Fibroblast of lung (primary cell): ENCODE measurements around the gene MSANTD2. TPM values are rescaled to one million over a fixed set of nuclear protein-coding genes. Genes with fewer than 3 reads are reported as not detected.

Experiments used
- DNase-seq, 2 donors: peaks; one replicate each; pipeline versions ENCODE4 v3.0.0 to v3.0.0-alpha.2; 2010; ENCODE audit warnings: low read depth in 2 of 2
- H2AFZ ChIP-seq: 2 replicates; pipeline ENCODE4 v1.5.1; 2012; ENCODE audit warnings: low read length, control low read depth, inconsistent platforms
- H3K27ac ChIP-seq: 2 replicates; pipeline ENCODE4 v1.5.1; 2011; ENCODE audit warnings: low read length, control low read depth; ENCODE audit not compliant: insufficient read depth
- H3K27me3 ChIP-seq: 2 replicates; pipeline ENCODE4 v1.5.1; 2011; ENCODE audit warnings: mild to moderate bottlenecking, low read length; ENCODE audit not compliant: control insufficient read depth, insufficient read depth
- H3K36me3 ChIP-seq: 2 replicates; pipeline ENCODE4 v1.5.1; 2011; ENCODE audit warnings: low read length; ENCODE audit not compliant: control insufficient read depth, insufficient read depth
- H3K4me1 ChIP-seq: 2 replicates; pipeline ENCODE4 v1.5.1; 2011; ENCODE audit warnings: low read length; ENCODE audit not compliant: control insufficient read depth, insufficient read depth; ENCODE audit errors: extremely low read depth
- H3K4me2 ChIP-seq: 2 replicates; pipeline ENCODE4 v1.5.1; 2011; ENCODE audit warnings: low read length, control low read depth; ENCODE audit not compliant: insufficient read depth; ENCODE audit errors: extremely low read depth
- H3K4me3 ChIP-seq, 4 experiments: fragments of 200-600 bp in 1 of 4; sonication (generic) in 1 of 4; replicated peaks in 1 of 4; 2 replicates each; pipeline ENCODE4 v1.5.1; 2011 to 2016; ENCODE audit warnings: low read length in 4 of 4, low read depth in 3 of 4, mild to moderate bottlenecking in 3 of 4, control low read depth in 2 of 4, inconsistent platforms in 1 of 4, mixed read lengths in 1 of 4; ENCODE audit not compliant: insufficient read depth in 1 of 4; ENCODE audit errors: control extremely low read depth in 1 of 4
- H3K79me2 ChIP-seq: 2 replicates; pipeline ENCODE4 v1.5.1; 2012; ENCODE audit warnings: mild to moderate bottlenecking, low read length, inconsistent platforms; ENCODE audit not compliant: control insufficient read depth, insufficient read depth
- H3K9ac ChIP-seq: 2 replicates; pipeline ENCODE4 v1.5.1; 2011; ENCODE audit warnings: mild to moderate bottlenecking, low read length, control low read depth; ENCODE audit not compliant: insufficient read depth
- H3K9me3 ChIP-seq: 2 replicates; pipeline ENCODE4 v1.5.1; 2012; ENCODE audit warnings: low read depth, low read length; ENCODE audit not compliant: control insufficient read depth, insufficient read depth
- H4K20me1 ChIP-seq: 2 replicates; pipeline ENCODE4 v1.5.1; 2011; ENCODE audit warnings: low read length; ENCODE audit not compliant: control insufficient read depth, insufficient read depth; ENCODE audit errors: extremely low read depth
- CTCF ChIP-seq, 2 donors: IDR thresholded peaks in 1 of 2; conservative IDR thresholded peaks in 1 of 2; 1 replicate in 1 of 2; 2 replicates in 1 of 2; pipeline ENCODE4 v1.5.1; 2011 to 2012; ENCODE audit warnings: low read length in 2 of 2, control low read depth in 1 of 2, inconsistent platforms in 1 of 2, low read depth in 1 of 2, mild to moderate bottlenecking in 1 of 2
- EZH2 ChIP-seq: IDR thresholded peaks from 2 replicates; pipeline ENCODE4 v1.5.1; 2012; ENCODE audit warnings: low read length, control low read depth, mild to moderate bottlenecking; ENCODE audit errors: missing control alignments
- polyA plus RNA-seq, 2 donors: library from polyadenylated mRNA; depleted of rRNA in 1 of 2; stranded (reverse) in 1 of 2; unstranded in 1 of 2; fragments of >200 nt; gene quantifications; 2 replicates each; pipeline ENCODE4 v1.2.1, GENCODE V29; 2011 to 2012; ENCODE audit warnings: missing spikeins in 1 of 2
- total RNA-seq: library from RNA; depleted of rRNA; stranded (reverse); fragments of >200 nt; gene quantifications from 2 replicates; pipeline ENCODE4 v1.2.1, GENCODE V29; 2014

MSANTD2 gene
- total and polyA plus RNA-seq, 2 donors (not counting 1 experiment from before 2014, with no cell fraction given), result 6.3 to 6.6 TPM

DNA sequence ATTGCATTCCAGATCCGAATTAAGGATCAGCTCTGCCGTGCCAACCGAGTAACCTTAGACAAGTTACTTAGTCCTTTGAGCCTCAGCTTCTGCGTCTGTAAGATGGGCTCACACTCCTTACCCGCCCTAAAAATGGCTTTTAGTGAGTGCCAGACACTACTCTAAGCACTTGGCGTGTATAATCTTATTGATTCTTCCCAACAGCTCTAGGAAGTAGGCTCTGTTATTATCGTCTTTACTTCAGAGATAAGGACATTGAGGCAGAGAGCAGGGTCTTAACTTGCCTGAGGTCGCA, 43.4 kb upstream of the MSANTD2 start:
- no peak for DNase-seq
- Histone ChIP-seq H3K4me3 (no peak overlapping the region), H3K79me2 (no peaks in the 10 kb centered on the region), H3K9me3 (no peaks in the 10 kb centered on the region), H3K36me3 (no peaks in the 10 kb centered on the region), H3K27me3 (peaks cover 86% of the 10 kb centered on the region), H3K4me1 (peaks cover 2% of the 10 kb centered on the region), H3K4me2 (no peak overlapping the region), H4K20me1 (no peaks in the 10 kb centered on the region), H3K9ac (no peak overlapping the region), H3K27ac (no peak overlapping the region), H2AFZ (no peak overlapping the region)
- TF ChIP-seq EZH2 (peak; percentile 94), CTCF (conservative IDR thresholded peaks at IDR 0.05 in 1 of 2, IDR thresholded peaks at IDR 0.05 in 1 of 2; ENCODE audit: low read depth in 1 of 2, low read length in 2 of 2) (no peak)

GRCh38 chr11:124842305-124842704, 42.1 kb upstream of the MSANTD2 start:
- H3K27me3 ChIP-seq, result peaks cover 77% of the 10 kb centered on the region
- peaks cover 2% of the 10 kb centered on the region for H3K4me1 ChIP-seq
- H3K9me3 ChIP-seq, result no peaks in the 10 kb centered on the region
- no peak overlapping the region for H3K4me3 ChIP-seq
- no peaks in the 10 kb centered on the region for H3K36me3 ChIP-seq
- no peak overlapping the region for H3K4me2 ChIP-seq
- no peak overlapping the region for H3K27ac ChIP-seq
- DNase-seq, result no peak
- H4K20me1 ChIP-seq, result no peaks in the 10 kb centered on the region
- no peak for TF ChIP-seq CTCF (conservative IDR thresholded peaks at IDR 0.05 in 1 of 2, IDR thresholded peaks at IDR 0.05 in 1 of 2; ENCODE audit: low read depth in 1 of 2, low read length in 2 of 2)
- peak; percentile 59 for TF ChIP-seq EZH2
- no peak overlapping the region for H2AFZ ChIP-seq
- no peak overlapping the region for H3K9ac ChIP-seq
- no peaks in the 10 kb centered on the region for H3K79me2 ChIP-seq

GRCh38 chr11:124841840-124842239, 41.6 kb upstream of the MSANTD2 start:
- TF ChIP-seq EZH2, result no peak
- TF ChIP-seq CTCF (conservative IDR thresholded peaks at IDR 0.05 in 1 of 2, IDR thresholded peaks at IDR 0.05 in 1 of 2; ENCODE audit: low read depth in 1 of 2, low read length in 2 of 2), result no peak
- no peaks in the 10 kb centered on the region for H3K79me2 ChIP-seq
- H3K9me3 ChIP-seq, result no peaks in the 10 kb centered on the region
- no peak overlapping the region for H3K9ac ChIP-seq
- H3K27ac ChIP-seq, result no peak overlapping the region
- no peak overlapping the region for H3K4me2 ChIP-seq
- H4K20me1 ChIP-seq, result no peaks in the 10 kb centered on the region
- peaks cover 4% of the 10 kb centered on the region for H3K4me1 ChIP-seq
- DNase-seq, result no peak
- H2AFZ ChIP-seq, result no peak overlapping the region
- peaks cover 74% of the 10 kb centered on the region for H3K27me3 ChIP-seq
- H3K4me3 ChIP-seq, result no peak overlapping the region
- no peaks in the 10 kb centered on the region for H3K36me3 ChIP-seq
